NCI-H2107 (cell line): ENCODE measurements around the gene LUC7L3.

Experiments
- DNase-seq: peaks from one replicate; lab custom pipeline; 2025; lab: John Stamatoyannopoulos, UW

LUC7L3 gene

GRCh38 chr17:50754521-50754920, 35.1 kb downstream of the LUC7L3 start:
- no peak for DNase-seq

- no peak for DNase-seq
Observed at GRCh38 chr17:50758524-50758923, 39.1 kb downstream of the LUC7L3 start.

- DNase-seq: no peak
Observed at GRCh38 chr17:50758989-50759544, 39.7 kb downstream of the LUC7L3 start.

- DNase-seq: no peak
Observed at GRCh38 chr17:50762177-50762576, 42.8 kb downstream of the LUC7L3 start.

GRCh38 chr17:50763716-50764475, 44.5 kb downstream of the LUC7L3 start:
- DNase-seq: no peak

- no peak for DNase-seq
Observed at GRCh38 chr17:50764734-50765149, 45.3 kb downstream of the LUC7L3 start.

GRCh38 chr17:50765454-50766221, 46.2 kb downstream of the LUC7L3 start:
- no peak for DNase-seq

GRCh38 chr17:50766222-50767023, 47.0 kb downstream of the LUC7L3 start:
- no peak for DNase-seq

GRCh38 chr17:50767030-50767429, 47.6 kb downstream of the LUC7L3 start:
- no peak for DNase-seq

- no peak for DNase-seq
Observed at GRCh38 chr17:50767446-50767845, 48.0 kb downstream of the LUC7L3 start, which contains the start of gene ANKRD40CL. TSS of gene ANKRD40CL (minus strand) at chr17:50767518. CDS start at chr17:50766913, 605 bp downstream.

GRCh38 chr17:50768346-50768761, 49.0 kb downstream of the LUC7L3 start:
- no peak for DNase-seq

GRCh38 chr17:50769884-50770283, 50.5 kb downstream of the LUC7L3 start:
- DNase-seq: no peak

- DNase-seq: no peak
Observed at GRCh38 chr17:50770346-50770745, 50.9 kb downstream of the LUC7L3 start.

GRCh38 chr17:50771991-50772785, 52.8 kb downstream of the LUC7L3 start:
- no peak for DNase-seq

GRCh38 chr17:50774225-50774803, 54.9 kb downstream of the LUC7L3 start:
- no peak for DNase-seq

- no peak for DNase-seq
Observed at GRCh38 chr17:50775926-50776325, 56.5 kb downstream of the LUC7L3 start.

- no peak for DNase-seq
Observed at GRCh38 chr17:50778471-50778870, 59.1 kb downstream of the LUC7L3 start.

- DNase-seq: no peak
Observed at GRCh38 chr17:50778988-50779387, 59.6 kb downstream of the LUC7L3 start.

- DNase-seq: no peak
Observed at GRCh38 chr17:50779747-50780353, 60.4 kb downstream of the LUC7L3 start.

- DNase-seq: no peak
Observed at GRCh38 chr17:50781167-50781566, 61.8 kb downstream of the LUC7L3 start.
